Measurements from ENCODE around the gene OTUB2.

- TF ChIP-seq, protein P1, sequence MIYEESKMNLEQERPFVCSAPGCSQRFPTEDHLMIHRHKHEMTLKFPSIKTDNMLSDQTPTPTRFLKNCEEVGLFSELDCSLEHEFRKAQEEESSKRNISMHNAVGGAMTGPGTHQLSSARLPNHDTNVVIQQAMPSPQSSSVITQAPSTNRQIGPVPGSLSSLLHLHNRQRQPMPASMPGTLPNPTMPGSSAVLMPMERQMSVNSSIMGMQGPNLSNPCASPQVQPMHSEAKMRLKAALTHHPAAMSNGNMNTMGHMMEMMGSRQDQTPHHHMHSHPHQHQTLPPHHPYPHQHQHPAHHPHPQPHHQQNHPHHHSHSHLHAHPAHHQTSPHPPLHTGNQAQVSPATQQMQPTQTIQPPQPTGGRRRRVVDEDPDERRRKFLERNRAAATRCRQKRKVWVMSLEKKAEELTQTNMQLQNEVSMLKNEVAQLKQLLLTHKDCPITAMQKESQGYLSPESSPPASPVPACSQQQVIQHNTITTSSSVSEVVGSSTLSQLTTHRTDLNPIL (CRISPR knock-in tag; IDR thresholded peaks at IDR 0.05; ENCODE audit: low read depth), result no peak
- TF ChIP-seq, protein P2, sequence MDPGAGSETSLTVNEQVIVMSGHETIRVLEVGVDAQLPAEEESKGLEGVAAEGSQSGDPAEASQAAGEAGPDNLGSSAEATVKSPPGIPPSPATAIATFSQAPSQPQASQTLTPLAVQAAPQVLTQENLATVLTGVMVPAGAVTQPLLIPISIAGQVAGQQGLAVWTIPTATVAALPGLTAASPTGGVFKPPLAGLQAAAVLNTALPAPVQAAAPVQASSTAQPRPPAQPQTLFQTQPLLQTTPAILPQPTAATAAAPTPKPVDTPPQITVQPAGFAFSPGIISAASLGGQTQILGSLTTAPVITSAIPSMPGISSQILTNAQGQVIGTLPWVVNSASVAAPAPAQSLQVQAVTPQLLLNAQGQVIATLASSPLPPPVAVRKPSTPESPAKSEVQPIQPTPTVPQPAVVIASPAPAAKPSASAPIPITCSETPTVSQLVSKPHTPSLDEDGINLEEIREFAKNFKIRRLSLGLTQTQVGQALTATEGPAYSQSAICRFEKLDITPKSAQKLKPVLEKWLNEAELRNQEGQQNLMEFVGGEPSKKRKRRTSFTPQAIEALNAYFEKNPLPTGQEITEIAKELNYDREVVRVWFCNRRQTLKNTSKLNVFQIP (CRISPR knock-in tag; IDR thresholded peaks at IDR 0.05; ENCODE audit: borderline replicate concordance, low read depth), result no peak
- TF ChIP-seq TOX (CRISPR knock-in tag; IDR thresholded peaks at IDR 0.05; ENCODE audit: borderline replicate concordance) (no peak), TCF4 (CRISPR knock-in tag; IDR thresholded peaks at IDR 0.05; ENCODE audit: borderline replicate concordance) (no peak), PPARA (CRISPR knock-in tag; IDR thresholded peaks at IDR 0.05; ENCODE audit: borderline replicate concordance) (no peak), ZNF70 (CRISPR knock-in tag; IDR thresholded peaks at IDR 0.05) (no peak), ZFP30 (CRISPR knock-in tag; IDR thresholded peaks at IDR 0.05) (no peak), RARB (CRISPR knock-in tag; IDR thresholded peaks at IDR 0.05) (no peak), SNAI2 (CRISPR knock-in tag; IDR thresholded peaks at IDR 0.05) (no peak), ISL1 (CRISPR knock-in tag; IDR thresholded peaks at IDR 0.05) (no peak)
- TF ChIP-seq, protein P3, sequence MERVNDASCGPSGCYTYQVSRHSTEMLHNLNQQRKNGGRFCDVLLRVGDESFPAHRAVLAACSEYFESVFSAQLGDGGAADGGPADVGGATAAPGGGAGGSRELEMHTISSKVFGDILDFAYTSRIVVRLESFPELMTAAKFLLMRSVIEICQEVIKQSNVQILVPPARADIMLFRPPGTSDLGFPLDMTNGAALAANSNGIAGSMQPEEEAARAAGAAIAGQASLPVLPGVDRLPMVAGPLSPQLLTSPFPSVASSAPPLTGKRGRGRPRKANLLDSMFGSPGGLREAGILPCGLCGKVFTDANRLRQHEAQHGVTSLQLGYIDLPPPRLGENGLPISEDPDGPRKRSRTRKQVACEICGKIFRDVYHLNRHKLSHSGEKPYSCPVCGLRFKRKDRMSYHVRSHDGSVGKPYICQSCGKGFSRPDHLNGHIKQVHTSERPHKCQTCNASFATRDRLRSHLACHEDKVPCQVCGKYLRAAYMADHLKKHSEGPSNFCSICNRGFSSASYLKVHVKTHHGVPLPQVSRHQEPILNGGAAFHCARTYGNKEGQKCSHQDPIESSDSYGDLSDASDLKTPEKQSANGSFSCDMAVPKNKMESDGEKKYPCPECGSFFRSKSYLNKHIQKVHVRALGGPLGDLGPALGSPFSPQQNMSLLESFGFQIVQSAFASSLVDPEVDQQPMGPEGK (CRISPR knock-in tag; IDR thresholded peaks at IDR 0.05; ENCODE audit: borderline replicate concordance), result no peak
Observed at GRCh38 chr14:94022532-94023411, 3.4 kb upstream of the OTUB2 start.
